ENCODE results near the gene PTPN2. TPM values are rescaled to one million over a fixed set of nuclear protein-coding genes. Genes with fewer than 3 reads are reported as not detected.
A peak's percentile ranks its signal among the peaks of the same experiment; 100 is the strongest.

Gene PTPN2
- total and polyA plus RNA-seq, 9 of the 15 experiments (the other 6 are each of a cell fraction or from before 2014, with no cell fraction given): 36.6 to 66.4 (median 43.8) TPM

GRCh38 chr18:12904012-12904516 lies 20.0 kb upstream of the PTPN2 start (continued):
- no peak for TF ChIP-seq ZNF511 (CRISPR knock-in tag; IDR thresholded peaks at IDR 0.05)
- TF ChIP-seq ZNF277 (CRISPR knock-in tag; IDR thresholded peaks at IDR 0.05; ENCODE audit: borderline replicate concordance): no peak
- TF ChIP-seq MAFG (tag; conservative IDR thresholded peaks at IDR 0.05): no peak
- TF ChIP-seq SMAD3 (CRISPR knock-in tag; conservative IDR thresholded peaks at IDR 0.05): no peak
- TF ChIP-seq ZEB2 (IDR thresholded peaks at IDR 0.05): no peak
- TF ChIP-seq NUFIP1 (IDR thresholded peaks at IDR 0.05; ENCODE audit: partially characterized antibody): no peak
- no peak for TF ChIP-seq ARID3B (CRISPR knock-in tag; IDR thresholded peaks at IDR 0.05; ENCODE audit: borderline replicate concordance)
- peak; percentile 89 to 93; a peak in 3 of 4 replicates for TF ChIP-seq ETV6 (IDR thresholded peaks at IDR 0.05; ENCODE audit: borderline replicate concordance in 1 of 2, low read depth in 2 of 2, low read length in 1 of 2)
- no peak for TF ChIP-seq ETV6 (CRISPR knock-in tag; IDR thresholded peaks at IDR 0.05; ENCODE audit: borderline replicate concordance)
- TF ChIP-seq ELF1 (tag; IDR thresholded peaks at IDR 0.05): no peak
- TF ChIP-seq NFE2 (IDR thresholded peaks at IDR 0.05; ENCODE audit: low read depth): no peak
- no peak for TF ChIP-seq SFPQ (IDR thresholded peaks at IDR 0.05; ENCODE audit: low read depth, low read length)
- no peak for TF ChIP-seq MLLT1 (IDR thresholded peaks at IDR 0.05)
- TF ChIP-seq BHLHE40 (IDR thresholded peaks at IDR 0.05; ENCODE audit: low read length): no peak
- no peak for TF ChIP-seq ZNF197 (CRISPR knock-in tag; IDR thresholded peaks at IDR 0.05; ENCODE audit: low read depth)
- no peak for TF ChIP-seq ZNF239 (CRISPR knock-in tag; IDR thresholded peaks at IDR 0.05)
- TF ChIP-seq ZNF354B (CRISPR knock-in tag; IDR thresholded peaks at IDR 0.05): no peak
- TF ChIP-seq SMARCA5 (IDR thresholded peaks at IDR 0.05): no peak
- TF ChIP-seq BRF2 (IDR thresholded peaks at IDR 0.05; ENCODE audit: borderline replicate concordance, insufficient read depth, insufficient read length): no peak
- no peak for TF ChIP-seq ZNF75A (CRISPR knock-in tag; IDR thresholded peaks at IDR 0.05)
- no peak for TF ChIP-seq ZNF408 (CRISPR knock-in tag; IDR thresholded peaks at IDR 0.05; ENCODE audit: low read depth)
- no peak for TF ChIP-seq NONO (IDR thresholded peaks at IDR 0.05; ENCODE audit: low read depth in 2 of 2, low read length in 1 of 2)

Measured in K562 (cell line).